Activated naive CD4-positive, alpha-beta T cell treated with anti-CD3 and anti-CD28 coated beads, Interleukin-2, amount 10 ng/mL, durations not matched to agents 7 days and 5 days (primary cell): ENCODE measurements around the gene HTR3C.
A peak's percentile ranks its signal among the peaks of the same experiment; 100 is the strongest.
"Not testable (repeated sequence)": the region's sequence is repeated elsewhere in the genome, so short reads cannot be mapped to it uniquely, and the experiment has no call there.

ENCODE experiments used
- CTCF ChIA-PET: fragments of 350-600 bp; sonication (Branson Sonifier 250); formaldehyde crosslinking; loops from one replicate; lab custom pipeline; 2021; ENCODE audit warnings: antibody characterized with exemption; lab: Charles Lee
- DNase-seq: peaks from one replicate; pipeline ENCODE4 v3.0.0-alpha.2; 2020
- H3K27ac Mint-ChIP-seq: one replicate; pipeline ENCODE4 v1.8.0; 2021; ENCODE audit warnings: mild to moderate bottlenecking, moderate library complexity, mixed read lengths
- H3K27me3 Mint-ChIP-seq: one replicate; pipeline ENCODE4 v1.8.0; 2021; ENCODE audit warnings: mild to moderate bottlenecking, mixed read lengths
- H3K36me3 Mint-ChIP-seq: one replicate; pipeline ENCODE4 v1.8.0; 2021; ENCODE audit warnings: mixed read lengths
- H3K4me1 Mint-ChIP-seq: one replicate; pipeline ENCODE4 v1.8.0; 2021; ENCODE audit warnings: mixed read lengths
- H3K4me3 Mint-ChIP-seq: one replicate; pipeline ENCODE4 v1.8.0; 2021; ENCODE audit warnings: mild to moderate bottlenecking, moderate library complexity, mixed read lengths
- H3K9me3 Mint-ChIP-seq: one replicate; pipeline ENCODE4 v1.8.0; 2021; ENCODE audit warnings: mixed read lengths

HTR3C gene, protein sequence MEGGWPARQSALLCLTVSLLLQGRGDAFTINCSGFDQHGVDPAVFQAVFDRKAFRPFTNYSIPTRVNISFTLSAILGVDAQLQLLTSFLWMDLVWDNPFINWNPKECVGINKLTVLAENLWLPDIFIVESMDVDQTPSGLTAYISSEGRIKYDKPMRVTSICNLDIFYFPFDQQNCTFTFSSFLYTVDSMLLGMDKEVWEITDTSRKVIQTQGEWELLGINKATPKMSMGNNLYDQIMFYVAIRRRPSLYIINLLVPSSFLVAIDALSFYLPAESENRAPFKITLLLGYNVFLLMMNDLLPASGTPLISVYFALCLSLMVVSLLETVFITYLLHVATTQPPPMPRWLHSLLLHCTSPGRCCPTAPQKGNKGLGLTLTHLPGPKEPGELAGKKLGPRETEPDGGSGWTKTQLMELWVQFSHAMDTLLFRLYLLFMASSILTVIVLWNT

DNA sequence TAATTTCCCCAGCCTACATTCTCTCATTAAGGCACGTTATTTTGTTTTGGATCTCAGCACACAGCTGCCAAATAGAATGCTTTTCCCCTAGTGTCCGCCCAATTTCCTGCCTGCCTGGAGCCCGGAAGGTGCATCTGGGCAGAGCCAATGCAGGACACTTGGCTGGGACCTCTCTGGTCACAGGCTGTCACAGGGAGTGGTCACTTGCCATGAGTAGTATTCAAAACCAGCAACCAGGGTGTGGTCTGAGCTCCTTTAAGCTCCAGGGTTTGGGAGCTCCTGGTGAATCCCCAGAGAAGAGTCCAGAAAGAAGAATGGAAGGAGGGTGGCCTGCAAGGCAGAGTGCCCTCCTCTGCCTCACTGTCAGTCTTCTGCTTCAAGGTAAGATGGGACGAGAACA, at the start of gene HTR3C:
Gene HTR3C, plus strand, starts transcription at position 281 of the 400 bp plus-strand sequence. Its CDS starts 34 bp downstream, at position 315.
- Mint-ChIP-seq H3K36me3 (no peaks in the 10 kb centered on the region), H3K4me3 (no peak within 1 kb of the TSS), H3K4me1 (no peaks in the 10 kb centered on the region), H3K27me3 (peaks cover 34% of the 10 kb centered on the region), H3K27ac (no peak within 1 kb of the TSS), H3K9me3 (no peaks in the 10 kb centered on the region)
- CTCF ChIA-PET: no interaction called here
- DNase-seq: no peak

DNA sequence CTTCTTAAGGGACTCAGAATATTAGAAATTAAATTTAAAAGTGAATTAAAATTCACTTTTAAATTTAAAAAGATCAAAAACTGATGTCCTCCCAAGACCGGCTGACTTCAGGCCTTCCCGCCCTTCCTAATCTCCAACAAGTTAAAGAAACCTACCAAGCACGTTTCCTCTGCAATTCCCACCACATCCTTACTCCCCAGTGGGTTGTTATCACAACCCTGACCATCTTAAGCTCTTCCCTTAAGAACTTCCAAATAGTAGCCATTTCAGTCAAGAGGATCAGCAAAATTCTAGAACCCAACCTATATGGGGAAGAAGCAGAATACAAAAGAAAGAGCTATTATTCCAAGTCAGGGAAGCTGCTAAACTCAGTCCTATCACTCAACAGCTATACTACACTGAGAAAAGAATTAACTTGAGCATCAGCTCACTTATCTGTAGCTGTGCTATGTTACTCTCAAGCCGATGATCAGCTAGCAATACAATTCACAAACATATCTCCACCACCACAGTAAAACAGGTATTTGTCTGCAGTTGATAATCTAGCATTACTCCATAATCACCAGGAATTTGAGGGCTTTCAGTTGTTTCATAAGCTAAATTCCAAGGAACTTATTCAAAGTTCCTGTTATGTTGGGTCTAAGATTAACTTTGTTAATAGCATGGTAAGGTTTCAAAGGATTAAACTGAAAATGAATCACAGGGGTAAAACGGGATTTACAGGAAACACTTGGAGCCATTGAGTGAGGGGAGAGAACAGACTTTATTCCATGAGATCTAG, 49.5 kb upstream of the HTR3C start:
- H3K27me3 Mint-ChIP-seq: no peaks in the 10 kb centered on the region
- peaks cover 6% of the 10 kb centered on the region for H3K36me3 Mint-ChIP-seq
- CTCF ChIA-PET: no interaction called here
- no peak overlapping the region for H3K4me3 Mint-ChIP-seq
- peaks cover 10% of the 10 kb centered on the region for H3K4me1 Mint-ChIP-seq
- H3K27ac Mint-ChIP-seq: no peak overlapping the region
- H3K9me3 Mint-ChIP-seq: no peaks in the 10 kb centered on the region
- DNase-seq: no peak

DNA sequence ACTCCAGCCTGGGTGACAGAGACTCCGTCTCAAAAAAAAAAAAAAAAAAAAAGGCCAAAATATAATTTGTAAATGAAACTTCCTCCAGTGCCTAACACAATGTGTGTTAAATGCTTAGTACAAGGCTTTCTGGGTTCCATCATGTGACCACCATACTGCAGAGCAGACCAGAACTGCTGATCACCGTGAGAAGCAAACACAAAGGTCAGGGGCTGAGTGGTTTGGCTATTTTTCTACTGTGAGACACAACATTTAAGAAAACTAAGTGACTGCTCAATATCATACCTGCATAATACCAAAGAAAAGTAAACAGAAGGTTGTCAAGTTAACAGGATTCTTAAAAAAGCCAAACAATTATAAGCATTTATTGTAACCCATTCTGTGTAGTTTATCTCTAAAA, 48.4 kb upstream of the HTR3C start:
- H3K27me3 Mint-ChIP-seq: no peaks in the 10 kb centered on the region
- H3K36me3 Mint-ChIP-seq: peaks cover 10% of the 10 kb centered on the region
- DNase-seq: no peak
- no peak overlapping the region for H3K27ac Mint-ChIP-seq
- H3K4me1 Mint-ChIP-seq: peaks cover 10% of the 10 kb centered on the region
- CTCF ChIA-PET: interaction anchor here (1.8 kb wide), 1 partner anchor 13 kb away, joined by 7 read pairs; the partner anchor contains the start of gene ABCC5
- H3K9me3 Mint-ChIP-seq: no peaks in the 10 kb centered on the region
- no peak overlapping the region for H3K4me3 Mint-ChIP-seq

DNA sequence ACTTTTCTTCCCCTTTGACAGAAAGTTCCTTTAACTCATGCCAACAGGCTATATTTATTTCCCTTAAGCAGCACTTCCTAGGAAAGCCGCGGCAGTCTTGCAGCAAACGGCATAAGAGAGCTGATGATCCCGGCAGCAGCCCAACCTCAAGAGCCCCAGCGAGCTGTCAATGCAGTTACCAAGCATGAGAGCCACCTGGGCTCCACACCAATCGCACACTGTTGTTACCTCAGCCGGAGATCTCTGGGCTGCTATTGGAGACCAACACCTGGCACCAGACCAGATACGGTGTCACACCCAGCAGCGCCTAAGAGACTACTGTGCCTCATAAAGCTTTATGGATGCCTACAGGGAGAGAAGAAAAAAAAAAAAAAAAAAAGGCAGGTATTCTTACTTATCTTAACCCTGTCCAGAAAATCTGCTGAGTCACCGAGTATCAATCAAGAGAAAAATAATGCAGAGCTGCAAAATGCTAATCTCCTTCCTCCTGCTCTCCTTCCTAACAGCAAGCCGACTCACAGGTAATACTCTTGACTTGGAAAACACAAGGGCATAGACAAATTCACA, 46.8 kb upstream of the HTR3C start:
- no peak overlapping the region for H3K4me3 Mint-ChIP-seq
- peak; percentile 32 for DNase-seq

DNA sequence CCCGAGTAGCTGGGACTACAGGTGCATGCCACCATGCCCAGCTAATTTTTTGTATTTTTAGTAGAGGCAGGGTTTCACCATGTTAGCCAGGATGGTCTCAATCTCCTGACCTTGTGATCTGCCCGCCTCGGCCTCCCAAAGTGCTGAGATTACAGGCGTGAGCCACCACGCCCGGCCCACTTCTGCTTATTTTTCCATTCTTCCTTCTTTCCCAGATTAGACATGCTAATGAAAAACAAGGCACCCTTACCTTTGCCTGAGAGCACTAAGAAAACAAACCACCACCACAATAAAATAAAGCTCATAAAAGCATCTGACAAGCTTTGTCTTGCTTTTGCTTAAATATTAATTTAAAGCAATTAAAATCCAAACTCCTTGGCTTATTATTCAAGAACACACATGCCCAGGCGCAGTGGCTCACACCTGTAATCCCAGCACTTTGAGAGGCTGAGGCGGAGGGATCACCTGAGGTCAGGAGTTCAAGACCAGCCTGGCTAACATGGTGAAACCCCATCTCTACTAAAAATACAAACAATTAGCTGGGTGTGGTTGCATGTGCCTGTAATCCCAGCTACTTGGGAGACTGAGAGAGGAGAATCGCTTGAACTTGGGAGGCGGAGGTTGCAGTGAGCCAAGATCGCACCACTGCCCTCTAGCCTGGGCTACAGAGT, 45.6 kb upstream of the HTR3C start:
- H3K4me3 Mint-ChIP-seq, DNase-seq, H3K9me3 Mint-ChIP-seq, H3K27ac Mint-ChIP-seq, H3K27me3 Mint-ChIP-seq: not testable (repeated sequence)
- H3K36me3 Mint-ChIP-seq: peaks cover 12% of the 10 kb centered on the region
- peaks cover 10% of the 10 kb centered on the region for H3K4me1 Mint-ChIP-seq
- CTCF ChIA-PET: interaction anchor here (1.7 to 2.9 kb wide), 2 partner anchors 9 to 220 kb away, joined by 3 to 13 read pairs; no protein-coding TSS in a partner anchor

More for the DNA sequence above, 46.8 kb upstream of the HTR3C start:
- H3K27me3 Mint-ChIP-seq: no peaks in the 10 kb centered on the region
- H3K36me3 Mint-ChIP-seq: peaks cover 12% of the 10 kb centered on the region
- CTCF ChIA-PET: interaction anchor here (0.7 to 2.9 kb wide), 4 partner anchors 10 to 222 kb away, joined by 3 to 13 read pairs (median 5); partner anchors contain the start of gene ABCC5
- H3K9me3 Mint-ChIP-seq: no peaks in the 10 kb centered on the region
- peak overlapping the region; percentile 5 for H3K27ac Mint-ChIP-seq
- H3K4me1 Mint-ChIP-seq: peaks cover 10% of the 10 kb centered on the region

DNA sequence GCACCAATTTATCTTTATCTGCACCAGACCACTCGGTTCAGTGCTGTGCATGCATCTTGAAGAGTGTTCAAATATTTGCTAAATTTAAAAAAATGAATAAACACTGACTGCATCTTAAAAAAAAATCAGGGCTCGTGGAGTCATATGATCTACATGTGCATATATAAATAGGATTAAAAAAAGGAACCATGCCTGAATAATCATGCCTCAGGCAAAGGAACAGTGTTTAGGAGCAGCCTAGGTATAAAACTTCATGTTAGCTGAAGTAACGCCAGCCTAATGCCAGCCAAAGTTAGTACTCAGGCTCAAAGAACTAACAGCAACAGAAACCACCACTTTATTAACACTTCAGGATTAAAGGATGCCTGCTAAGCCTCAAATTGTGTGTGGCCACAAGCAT, 44.7 kb upstream of the HTR3C start:
- DNase-seq: no peak
- Mint-ChIP-seq H3K36me3 (peaks cover 16% of the 10 kb centered on the region), H3K27me3 (no peaks in the 10 kb centered on the region), H3K9me3 (no peaks in the 10 kb centered on the region), H3K4me3 (no peak overlapping the region), H3K4me1 (peaks cover 10% of the 10 kb centered on the region), H3K27ac (no peak overlapping the region)
- CTCF ChIA-PET: interaction anchor here (2.9 kb wide), 1 partner anchor 8 kb away, joined by 13 read pairs; no protein-coding TSS in a partner anchor

DNA sequence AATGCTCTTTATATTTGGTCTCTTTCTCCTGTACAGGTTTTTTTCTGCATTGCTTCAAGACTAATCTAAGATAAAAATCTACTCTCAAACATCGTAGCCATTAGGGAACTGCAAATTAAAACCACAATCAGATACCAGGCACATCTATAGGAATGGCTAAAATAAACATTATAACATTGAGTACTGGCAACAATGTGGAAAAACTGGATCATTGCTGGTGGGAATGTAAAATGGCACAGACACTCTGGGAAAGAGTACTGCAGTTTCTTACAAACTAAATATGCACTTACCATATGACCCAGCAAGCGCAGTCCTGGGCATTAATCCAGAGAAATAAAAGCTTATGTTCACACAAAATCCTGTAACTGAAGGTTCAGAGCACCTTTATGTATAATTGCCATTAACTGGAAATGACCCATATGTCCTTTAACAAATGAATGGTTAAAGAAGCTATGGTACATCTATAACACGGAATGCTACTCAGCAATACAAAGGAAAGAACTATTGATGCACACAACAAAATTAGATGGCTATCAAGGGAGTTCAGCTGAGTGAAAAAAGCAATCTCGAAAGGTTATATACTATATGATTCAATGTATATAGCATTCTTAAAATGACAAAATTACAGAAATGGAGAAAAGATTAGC, 41.5 kb upstream of the HTR3C start:
- Mint-ChIP-seq H3K27ac (no peak overlapping the region), H3K27me3 (no peaks in the 10 kb centered on the region), H3K4me1 (peaks cover 14% of the 10 kb centered on the region), H3K4me3 (no peak overlapping the region), H3K36me3 (peaks cover 12% of the 10 kb centered on the region), H3K9me3 (no peaks in the 10 kb centered on the region)
- CTCF ChIA-PET: interaction anchor here (1.4 kb wide), 1 partner anchor 115 kb away, joined by 4 read pairs; no protein-coding TSS in a partner anchor
- no peak for DNase-seq

DNA sequence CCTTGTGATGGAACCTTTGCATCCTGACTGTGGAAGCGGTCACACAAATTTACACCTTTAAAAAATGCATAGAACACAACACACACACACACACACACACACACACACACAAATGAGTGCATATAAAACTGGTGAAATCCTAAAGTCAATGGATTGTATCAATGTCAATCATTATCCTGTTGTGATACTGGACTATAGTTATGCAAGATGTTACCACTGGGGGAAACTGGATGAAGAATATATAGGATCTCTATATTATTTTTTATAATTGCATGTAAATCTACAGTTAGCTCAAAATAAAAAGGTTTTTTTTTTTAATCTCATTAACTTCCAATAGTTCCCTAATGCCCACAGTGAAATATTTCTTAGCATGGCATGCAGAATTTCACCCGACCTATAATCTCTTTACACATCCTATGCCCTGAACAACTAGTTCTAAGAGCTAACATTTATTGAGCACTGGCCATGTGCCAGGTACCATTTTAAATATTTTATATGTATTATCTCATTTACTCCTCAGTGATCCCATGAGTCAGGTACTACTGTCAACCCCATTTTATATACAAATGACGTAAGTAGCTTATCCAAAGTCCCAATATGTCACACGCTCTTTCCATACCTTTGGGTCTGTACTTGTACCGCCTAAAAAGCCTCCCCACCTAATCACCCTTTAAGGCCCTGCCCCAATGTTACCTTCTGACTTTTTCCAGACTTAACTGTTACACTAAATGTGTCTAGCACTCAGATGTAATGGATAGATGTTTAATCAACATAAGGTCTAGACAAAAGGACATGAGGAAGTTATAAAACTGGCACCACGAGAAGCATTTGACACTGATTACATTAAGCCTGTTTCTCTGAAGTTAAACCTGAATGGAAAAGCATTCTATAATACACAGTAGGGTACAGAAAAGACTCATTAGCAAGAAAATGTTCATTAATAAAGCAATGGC, 40.6 kb upstream of the HTR3C start:
- Mint-ChIP-seq H3K27ac (no peak overlapping the region), H3K9me3 (no peaks in the 10 kb centered on the region), H3K4me3 (no peak overlapping the region), H3K27me3 (no peaks in the 10 kb centered on the region), H3K4me1 (peaks cover 18% of the 10 kb centered on the region), H3K36me3 (peaks cover 12% of the 10 kb centered on the region)
- no peak for DNase-seq
- CTCF ChIA-PET: interaction anchor here (1.4 kb wide), 1 partner anchor 116 kb away, joined by 4 read pairs; no protein-coding TSS in a partner anchor

DNA sequence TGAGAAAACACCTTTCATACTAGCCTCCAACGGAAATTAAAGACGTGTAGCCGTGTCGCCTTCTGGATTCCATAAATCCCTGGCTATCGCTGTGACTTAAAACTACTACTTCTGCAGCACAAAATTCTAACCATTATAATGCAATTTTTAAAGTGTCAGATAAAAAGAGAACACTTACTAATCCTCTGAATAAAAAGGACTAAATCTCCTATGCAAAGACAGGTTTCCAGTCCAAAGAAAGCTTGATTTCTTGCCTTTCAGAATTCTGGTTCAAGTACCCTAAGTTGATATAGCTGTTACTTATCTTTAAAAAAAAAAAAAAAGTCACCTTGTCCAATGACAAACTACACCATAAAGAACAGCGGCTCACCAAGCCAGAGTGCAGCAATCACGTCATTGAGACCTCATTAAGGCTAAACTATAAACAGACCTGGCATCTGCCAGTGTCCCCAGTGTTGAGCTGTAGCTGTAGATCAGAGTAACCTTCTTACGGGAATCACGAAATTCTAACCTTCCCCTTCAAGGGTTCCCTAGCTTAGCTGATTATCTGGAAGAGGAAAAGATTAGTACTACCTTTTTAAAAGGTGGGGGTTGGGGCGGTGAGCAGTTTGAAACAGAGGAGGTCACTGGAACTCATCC, 37.3 kb upstream of the HTR3C start:
- CTCF ChIA-PET: interaction anchor here (0.6 to 2.9 kb wide), 5 partner anchors 8 to 120 kb away, joined by 3 to 13 read pairs (median 8); no protein-coding TSS in a partner anchor
- peaks cover 18% of the 10 kb centered on the region for H3K27me3 Mint-ChIP-seq
- peaks cover 9% of the 10 kb centered on the region for H3K36me3 Mint-ChIP-seq
- no peak for DNase-seq
- no peaks in the 10 kb centered on the region for H3K9me3 Mint-ChIP-seq
- no peak overlapping the region for H3K4me3 Mint-ChIP-seq
- H3K4me1 Mint-ChIP-seq: peaks cover 29% of the 10 kb centered on the region
- no peak overlapping the region for H3K27ac Mint-ChIP-seq

DNA sequence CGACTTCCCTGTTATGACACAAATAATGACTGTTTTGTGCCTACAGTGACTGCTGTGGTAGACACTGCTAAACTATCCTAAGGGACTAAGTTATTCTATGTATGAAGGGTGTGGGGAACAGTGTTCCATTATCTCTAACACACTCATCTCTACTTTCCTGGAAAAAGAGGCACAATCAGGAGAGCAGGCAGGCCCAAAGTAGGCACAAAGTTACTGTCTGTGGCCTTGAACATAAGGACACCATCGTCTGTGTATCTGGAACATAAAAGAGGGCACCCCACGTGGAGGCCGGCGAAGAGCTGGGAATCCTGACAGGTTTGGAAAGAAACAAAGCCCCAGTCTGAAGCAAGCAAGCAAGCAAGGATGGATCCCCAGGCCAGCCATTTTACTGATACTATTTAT, 36.7 kb upstream of the HTR3C start:
- Mint-ChIP-seq H3K9me3 (no peaks in the 10 kb centered on the region), H3K27me3 (peaks cover 23% of the 10 kb centered on the region), H3K27ac (no peak overlapping the region), H3K4me1 (peaks cover 32% of the 10 kb centered on the region), H3K36me3 (peaks cover 8% of the 10 kb centered on the region), H3K4me3 (peak overlapping the region; percentile 100)
- CTCF ChIA-PET: interaction anchor here (0.7 to 2.9 kb wide), 5 partner anchors 10 to 551 kb away, joined by 3 to 13 read pairs (median 6); partner anchors contain the start of gene PARL
- no peak for DNase-seq

DNA sequence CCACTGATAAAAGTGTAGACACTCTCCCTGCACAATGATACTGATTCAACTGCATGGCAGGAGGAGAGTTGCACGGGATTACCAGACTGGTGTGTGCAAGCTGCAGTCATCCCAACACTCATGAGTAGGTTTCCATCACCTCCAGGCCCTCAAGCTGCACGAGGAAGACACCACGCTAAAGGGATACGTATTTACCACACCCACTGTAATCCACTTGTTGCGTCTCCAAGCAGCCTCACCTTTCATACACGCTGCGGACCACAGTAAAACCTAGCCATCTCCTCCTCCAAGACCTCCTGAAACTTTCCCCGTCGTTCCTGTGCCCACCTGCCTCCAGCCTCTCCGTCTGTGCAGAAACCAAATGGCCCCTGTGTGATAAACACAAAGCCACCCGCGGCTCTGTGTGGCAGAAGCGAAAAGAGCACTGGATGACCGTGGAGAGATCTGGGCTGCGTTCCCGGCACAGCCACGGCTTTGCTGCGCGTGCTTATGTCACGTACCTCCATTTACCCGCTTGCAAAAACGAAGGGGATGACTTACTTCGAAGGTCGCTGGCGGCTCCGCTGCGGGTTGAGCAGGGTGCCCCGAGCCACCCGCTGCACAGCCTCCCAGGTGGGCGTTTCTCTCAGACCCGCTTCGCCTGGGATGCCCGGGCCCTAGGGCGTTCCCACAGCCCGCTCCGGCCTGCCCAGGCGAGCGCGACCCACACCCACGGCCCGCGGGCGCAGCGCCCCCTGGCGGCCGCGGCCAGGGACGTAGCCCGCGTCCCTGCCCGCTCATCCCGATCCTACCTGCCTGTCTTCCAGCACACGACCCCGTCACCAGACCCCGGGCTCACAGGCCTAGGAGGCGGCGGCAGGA, 35.8 kb upstream of the HTR3C start:
- CTCF ChIA-PET: interaction anchor here (0.7 to 2.9 kb wide), 6 partner anchors 10 to 552 kb away, joined by 3 to 13 read pairs (median 6); partner anchors contain the start of gene PARL
- Mint-ChIP-seq H3K27ac (peak overlapping the region; percentile 90), H3K4me1 (peaks cover 36% of the 10 kb centered on the region), H3K4me3 (peak overlapping the region; percentile 100), H3K9me3 (no peaks in the 10 kb centered on the region), H3K36me3 (peaks cover 8% of the 10 kb centered on the region), H3K27me3 (peaks cover 27% of the 10 kb centered on the region)
- peak; percentile 65 for DNase-seq
